Pancreas (tissue), 10 donors: ENCODE data around the gene CMIP. TPM values are rescaled to one million over a fixed set of nuclear protein-coding genes. Genes with fewer than 3 reads are reported as not detected.

ENCODE experiments used
- ATAC-seq, 4 donors: fragments of 200-7000 bp; cut with Tn5 transposase; one replicate each; pipeline versions ENCODE4 v1.8.0 to v1.9.1; 2020; ENCODE audit warnings: mild to moderate bottlenecking in 4 of 4, moderate library complexity in 4 of 4
- DNase-seq, 6 donors: peaks; one replicate each; pipeline ENCODE4 v3.0.0-alpha.2; 2020
- FAIRE-seq: peaks from 2 replicates; lab custom pipeline; 2012; peaks lifted over from hg19 to GRCh38; lab: Jason Lieb, UNC
- H3K27ac ChIP-seq, 4 donors: fragments of 200-600 bp; sonication (generic); 1 replicate in 3 of 4; 2 replicates in 1 of 4; pipeline versions ENCODE4 v1.5.0 to v1.8.0; 2020
- H3K27me3 ChIP-seq, 4 donors: fragments of 200-600 bp; one replicate each; pipeline ENCODE4 v1.8.0; 2021
- H3K36me3 ChIP-seq, 3 donors: fragments of 200-600 bp; sonication (generic) in 1 of 3; one replicate each; pipeline versions ENCODE4 v1.5.0 to v1.8.0; 2020 to 2021
- H3K4me1 ChIP-seq, 3 donors: fragments of 200-600 bp; one replicate each; pipeline ENCODE4 v1.8.0; 2021
- H3K4me3 ChIP-seq, 4 donors: fragments of 200-600 bp; sonication (generic) in 2 of 4; one replicate each; pipeline versions ENCODE4 v1.5.0 to v1.8.0; 2020 to 2021
- H3K9me3 ChIP-seq, 4 donors: fragments of 200-600 bp; one replicate each; pipeline ENCODE4 v1.8.0; 2021
- CTCF ChIP-seq, 4 donors: fragments of 200-600 bp; sonication (generic) in 3 of 4; IDR thresholded peaks; one replicate each; pipeline versions ENCODE4 v1.5.0 to v1.8.0; 2021; ENCODE audit warnings: antibody characterized with exemption in 4 of 4
- WGBS, 2 donors: extraction: QIAGEN DNeasy Blood & Tissue Kit; methylation state at CpG; one replicate each; pipeline ENCODE4 v1.1.7; 2013; 5-methylcytosine and 5-hydroxymethylcytosine counted together
- intact Hi-C, 3 donors: fragments of 100-400 bp; cut with DNase I; formaldehyde crosslinking; loops; one replicate each; pipeline versions ENCODE4 v1.11.1 to v1.14.2; 2022
- polyA plus RNA-seq, 2 donors: library from polyadenylated mRNA; stranded (reverse); fragments of 200-250 nt; gene quantifications; one replicate each; pipeline ENCODE4 v1.2.3, GENCODE V29; 2013
- total RNA-seq, 6 donors: library from RNA; stranded (reverse); fragmentation: NEBNext Ultra II Directional in 4 of 6; extraction: Animal tissue kit (Norgen Biotek cat#: 25700) in 4 of 6; gene quantifications; one replicate each; pipeline versions ENCODE4 v1.2.1 to v1.2.4, GENCODE V29; 2021 to 2023
- donor health status: healthy with polysubstance abuse.
- donor health status: DM: no; HTN: no; CAD: no; lungs with moderate emphysema.
- donor health status: DM: no; HTN: no; CAD: no.
- donor health status: control.
- donor health status: control.
- donor health status: Bipolar disorder and iron deficiency.
- donor health status: DM: yes; HTN: yes; CAD: no.
- donor health status: DM: no; HTN: no; CAD: no.
- donor health status: DM: no; HTN: no; CAD: no.
- donor health status: DM: yes; HTN: yes; CAD: no.

CMIP gene
- total and polyA plus RNA-seq, 8 donors: 9.7 to 37.0 (median 21.5) TPM

- FAIRE-seq: no peak
These were observed 248.6 kb downstream of the CMIP start for GRCh38 chr16:81693041-81693743.

GRCh38 chr16:81693744-81694303 is 249.2 kb downstream of the CMIP start:
- H3K27me3 ChIP-seq: no peaks in the 10 kb centered on the region
- DNase-seq (peak in 1 of 6 donors; percentile 16), ATAC-seq (no peak), FAIRE-seq (no peak)
- no peak for TF ChIP-seq CTCF (IDR thresholded peaks at IDR 0.05)
- WGBS, 2 donors: 92 to 97% methylated on average over 9 of the region's 9 CpGs
- H3K4me1 ChIP-seq: no peaks in the 10 kb centered on the region
- H3K36me3 ChIP-seq: peaks cover 0 to 30% (median 0%) of the 10 kb centered on the region in 3 donors
- H3K27ac ChIP-seq: no peak overlapping the region
- intact Hi-C loops: no loop called here
- H3K4me3 ChIP-seq: no peak overlapping the region
- H3K9me3 ChIP-seq: no peaks in the 10 kb centered on the region

More at GRCh38 chr16:81693041-81693743, 248.6 kb downstream of the CMIP start:
- 90 to 92% methylated on average over 28 of the region's 28 CpGs for WGBS, 2 donors
- H3K36me3 ChIP-seq: peaks cover 0 to 24% (median 0%) of the 10 kb centered on the region in 3 donors
- H3K27me3 ChIP-seq: no peaks in the 10 kb centered on the region
- no peaks in the 10 kb centered on the region for H3K9me3 ChIP-seq
- no peak overlapping the region for H3K4me3 ChIP-seq
- no peak for TF ChIP-seq CTCF (IDR thresholded peaks at IDR 0.05)
- intact Hi-C loops: no loop called here
- no peaks in the 10 kb centered on the region for H3K4me1 ChIP-seq
- ATAC-seq (no peak), DNase-seq (peak in 1 of 6 donors; percentile 22)
- H3K27ac ChIP-seq: no peak overlapping the region

- no peak overlapping the region for H3K27ac ChIP-seq
- WGBS, 2 donors: 87 to 91% methylated on average over 14 of the region's 14 CpGs
- DNase-seq: peak in 1 of 6 donors; percentile 25
These were observed 250.1 kb downstream of the CMIP start for GRCh38 chr16:81694494-81695280.

GRCh38 chr16:81695321-81696165 is 250.9 kb downstream of the CMIP start:
- Histone ChIP-seq H3K27me3 (no peaks in the 10 kb centered on the region), H3K4me3 (no peak overlapping the region), H3K27ac (no peak overlapping the region), H3K9me3 (no peaks in the 10 kb centered on the region), H3K36me3 (peaks cover 0 to 30% (median 0%) of the 10 kb centered on the region in 3 donors), H3K4me1 (no peaks in the 10 kb centered on the region)
- DNase-seq (peak in 1 of 6 donors; percentile 6), ATAC-seq (no peak), FAIRE-seq (no peak)
- no peak for TF ChIP-seq CTCF (IDR thresholded peaks at IDR 0.05)
- WGBS, 2 donors: 75 to 77% methylated on average over 10 of the region's 10 CpGs
- intact Hi-C loops: no loop called here

More at GRCh38 chr16:81694494-81695280, 250.1 kb downstream of the CMIP start:
- FAIRE-seq: no peak
- H3K4me1 ChIP-seq: no peaks in the 10 kb centered on the region
- intact Hi-C loops: no loop called here
- H3K27me3 ChIP-seq: no peaks in the 10 kb centered on the region
- H3K9me3 ChIP-seq: no peaks in the 10 kb centered on the region
- no peak overlapping the region for H3K4me3 ChIP-seq
- TF ChIP-seq CTCF (IDR thresholded peaks at IDR 0.05): no peak
- peaks cover 0 to 30% (median 0%) of the 10 kb centered on the region in 3 donors for H3K36me3 ChIP-seq
- no peak for ATAC-seq
